HL-60 (cell line): ENCODE results near the gene MRPL32.

Source experiments
- DNase-seq, 2 experiments: peaks; one replicate each; pipeline ENCODE4 v3.0.0-alpha.2; 2010 to 2020; ENCODE audit warnings: low read depth in 1 of 2, low spot score in 1 of 2
- H3K27ac ChIP-seq: fragments of 250-450 bp; sonication (Bioruptor Pico); replicated peaks from 2 replicates; pipeline ENCODE4 v1.5.1; 2020; ENCODE audit warnings: mild to moderate bottlenecking, moderate library complexity
- H3K27me3 ChIP-seq: fragments of 250-450 bp; sonication (Bioruptor Pico); 2 replicates; pipeline ENCODE4 v1.5.1; 2021; ENCODE audit warnings: mild to moderate bottlenecking, moderate library complexity; ENCODE audit not compliant: insufficient read depth, poor library complexity, severe bottlenecking
- H3K4me3 ChIP-seq: replicated peaks from 2 replicates; pipeline ENCODE4 v1.5.1; 2011; ENCODE audit warnings: mild to moderate bottlenecking, control low read depth, low read length; ENCODE audit not compliant: insufficient read depth
- CTCF ChIP-seq: IDR thresholded peaks from one replicate; pipeline ENCODE4 v1.5.1; 2011; ENCODE audit warnings: low read length, control low read depth, inconsistent platforms; ENCODE audit not compliant: insufficient read depth
- GABPA ChIP-seq: IDR thresholded peaks from 2 replicates; pipeline ENCODE4 v1.6.1; 2012; ENCODE audit warnings: low read depth
- POLR2AphosphoS5 ChIP-seq: IDR thresholded peaks from 2 replicates; pipeline ENCODE4 v1.6.1; 2012; ENCODE audit warnings: low read depth
- REST ChIP-seq: IDR thresholded peaks from 2 replicates; pipeline ENCODE4 v1.6.1; 2012; ENCODE audit warnings: low read depth; ENCODE audit not compliant: insufficient replicate concordance
- SPI1 ChIP-seq: IDR thresholded peaks from 2 replicates; pipeline ENCODE4 v1.6.1; 2012; ENCODE audit warnings: low read depth, mild to moderate bottlenecking, borderline replicate concordance

MRPL32 gene

GRCh38 chr7:42952328-42952727 is 20.2 kb downstream of the MRPL32 start:
- DNase-seq = no peak
- TF ChIP-seq REST (no peak), CTCF (no peak), GABPA (no peak), SPI1 (no peak), POLR2AphosphoS5 (no peak)
- Histone ChIP-seq H3K4me3 (no peak overlapping the region), H3K27me3 (no peaks in the 10 kb centered on the region), H3K27ac (no peak overlapping the region)

GRCh38 chr7:42953994-42954393 is 21.8 kb downstream of the MRPL32 start:
- TF ChIP-seq SPI1 = peak; percentile 25; the same call in 1 of the 2 replicates
- no peak for TF ChIP-seq REST
- no peak overlapping the region for H3K27ac ChIP-seq
- DNase-seq = no peak
- H3K27me3 ChIP-seq = no peaks in the 10 kb centered on the region
- no peak overlapping the region for H3K4me3 ChIP-seq

GRCh38 chr7:42956062-42956461 is 23.9 kb downstream of the MRPL32 start:
- Histone ChIP-seq H3K27ac (no peak overlapping the region), H3K4me3 (no peak overlapping the region), H3K27me3 (no peaks in the 10 kb centered on the region)
- TF ChIP-seq SPI1 = no peak
- no peak for TF ChIP-seq REST
- no peak for TF ChIP-seq POLR2AphosphoS5
- no peak for TF ChIP-seq GABPA
- no peak for TF ChIP-seq CTCF
- no peak for DNase-seq

- H3K4me3 ChIP-seq = no peak overlapping the region
- no peaks in the 10 kb centered on the region for H3K27me3 ChIP-seq
- TF ChIP-seq SPI1 (peak; percentile 49; the same call in 1 of the 2 replicates), REST (no peak)
- H3K27ac ChIP-seq = no peak overlapping the region
- no peak for DNase-seq
Observed at GRCh38 chr7:42959549-42959948, 27.4 kb downstream of the MRPL32 start.
